Measurements from ENCODE around the gene DEK. TPM values are rescaled to one million over a fixed set of nuclear protein-coding genes. Genes with fewer than 3 reads are reported as not detected.

The DEK gene
- total RNA-seq, 1 experiment from 2014 or later: 204 TPM

- Mint-ChIP-seq H3K27me3 (ENCODE audit: low read depth) (no peaks in the 10 kb centered on the region), H3K4me1 (peaks cover 13% of the 10 kb centered on the region), H3K27ac (no peak overlapping the region), H3K9me3 (peaks cover 5% of the 10 kb centered on the region; the same call in 1 of the 2 replicates), H3K36me3 (no peaks in the 10 kb centered on the region), H3K4me3 (no peak overlapping the region)
- ATAC-seq (no peak), DNase-seq (ENCODE audit: low spot score) (no peak)
- ChIA-PET CTCF (no interaction called here), POLR2A (no interaction called here)
- TF ChIP-seq NFYB (CRISPR knock-in tag; conservative IDR thresholded peaks at IDR 0.05; ENCODE audit: low read depth) (no peak), EMX1 (CRISPR knock-in tag; IDR thresholded peaks at IDR 0.05) (no peak), TEAD1 (CRISPR knock-in tag; IDR thresholded peaks at IDR 0.05) (no peak), ZNF219 (CRISPR knock-in tag; IDR thresholded peaks at IDR 0.05; ENCODE audit: borderline replicate concordance) (no peak), IRF2 (CRISPR knock-in tag; IDR thresholded peaks at IDR 0.05; ENCODE audit: borderline replicate concordance, low read depth) (no peak), FOXP4 (CRISPR knock-in tag; IDR thresholded peaks at IDR 0.05) (no peak), NR2C2 (CRISPR knock-in tag; IDR thresholded peaks at IDR 0.05) (no peak), GTF2I (CRISPR knock-in tag; conservative IDR thresholded peaks at IDR 0.05) (no peak), SP1 (CRISPR knock-in tag; conservative IDR thresholded peaks at IDR 0.05) (no peak), NR1H2 (CRISPR knock-in tag; IDR thresholded peaks at IDR 0.05) (no peak), JAZF1 (CRISPR knock-in tag; IDR thresholded peaks at IDR 0.05) (no peak), ETV6 (CRISPR knock-in tag; IDR thresholded peaks at IDR 0.05) (no peak)
- TF ChIP-seq, protein P1, sequence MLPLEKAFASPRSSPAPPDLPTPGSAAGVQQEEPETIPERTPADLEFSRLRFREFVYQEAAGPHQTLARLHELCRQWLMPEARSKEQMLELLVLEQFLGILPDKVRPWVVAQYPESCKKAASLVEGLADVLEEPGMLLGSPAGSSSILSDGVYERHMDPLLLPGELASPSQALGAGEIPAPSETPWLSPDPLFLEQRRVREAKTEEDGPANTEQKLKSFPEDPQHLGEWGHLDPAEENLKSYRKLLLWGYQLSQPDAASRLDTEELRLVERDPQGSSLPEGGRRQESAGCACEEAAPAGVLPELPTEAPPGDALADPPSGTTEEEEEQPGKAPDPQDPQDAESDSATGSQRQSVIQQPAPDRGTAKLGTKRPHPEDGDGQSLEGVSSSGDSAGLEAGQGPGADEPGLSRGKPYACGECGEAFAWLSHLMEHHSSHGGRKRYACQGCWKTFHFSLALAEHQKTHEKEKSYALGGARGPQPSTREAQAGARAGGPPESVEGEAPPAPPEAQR (CRISPR knock-in tag; IDR thresholded peaks at IDR 0.05): no peak
- TF ChIP-seq, protein P2, sequence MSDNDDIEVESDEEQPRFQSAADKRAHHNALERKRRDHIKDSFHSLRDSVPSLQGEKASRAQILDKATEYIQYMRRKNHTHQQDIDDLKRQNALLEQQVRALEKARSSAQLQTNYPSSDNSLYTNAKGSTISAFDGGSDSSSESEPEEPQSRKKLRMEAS (CRISPR knock-in tag; IDR thresholded peaks at IDR 0.05): no peak
- TF ChIP-seq, protein P3, sequence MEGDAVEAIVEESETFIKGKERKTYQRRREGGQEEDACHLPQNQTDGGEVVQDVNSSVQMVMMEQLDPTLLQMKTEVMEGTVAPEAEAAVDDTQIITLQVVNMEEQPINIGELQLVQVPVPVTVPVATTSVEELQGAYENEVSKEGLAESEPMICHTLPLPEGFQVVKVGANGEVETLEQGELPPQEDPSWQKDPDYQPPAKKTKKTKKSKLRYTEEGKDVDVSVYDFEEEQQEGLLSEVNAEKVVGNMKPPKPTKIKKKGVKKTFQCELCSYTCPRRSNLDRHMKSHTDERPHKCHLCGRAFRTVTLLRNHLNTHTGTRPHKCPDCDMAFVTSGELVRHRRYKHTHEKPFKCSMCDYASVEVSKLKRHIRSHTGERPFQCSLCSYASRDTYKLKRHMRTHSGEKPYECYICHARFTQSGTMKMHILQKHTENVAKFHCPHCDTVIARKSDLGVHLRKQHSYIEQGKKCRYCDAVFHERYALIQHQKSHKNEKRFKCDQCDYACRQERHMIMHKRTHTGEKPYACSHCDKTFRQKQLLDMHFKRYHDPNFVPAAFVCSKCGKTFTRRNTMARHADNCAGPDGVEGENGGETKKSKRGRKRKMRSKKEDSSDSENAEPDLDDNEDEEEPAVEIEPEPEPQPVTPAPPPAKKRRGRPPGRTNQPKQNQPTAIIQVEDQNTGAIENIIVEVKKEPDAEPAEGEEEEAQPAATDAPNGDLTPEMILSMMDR (IDR thresholded peaks at IDR 0.05): no peak
Measured at GRCh38 chr6:18269253-18269652, 4.9 kb upstream of the DEK start.

DNA sequence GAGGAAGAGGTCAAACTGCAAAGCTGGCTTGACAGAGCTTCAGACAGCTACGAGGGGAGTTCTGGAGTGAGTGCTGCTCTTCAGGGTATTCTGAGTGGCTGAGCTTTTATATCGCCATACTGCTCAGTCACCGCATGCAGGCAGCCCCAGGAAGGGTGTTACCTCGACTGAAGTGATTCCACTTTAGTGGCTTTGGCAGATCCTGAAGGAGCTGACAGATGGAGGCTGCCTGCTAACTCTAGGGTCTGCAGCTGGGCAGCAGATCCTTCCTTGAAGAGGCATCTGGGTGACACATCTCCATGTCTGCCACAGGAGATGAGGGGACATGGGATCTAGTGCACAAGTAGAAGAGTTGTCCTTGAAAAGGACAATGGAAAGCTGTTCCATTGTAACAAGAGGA lies 3.7 kb upstream of the DEK start:
- H3K9me3 Mint-ChIP-seq: peaks cover 5% of the 10 kb centered on the region; the same call in 1 of the 2 replicates

More for the DNA sequence above, 3.7 kb upstream of the DEK start:
- POLR2A ChIA-PET: no interaction called here
- TF ChIP-seq, protein P4, sequence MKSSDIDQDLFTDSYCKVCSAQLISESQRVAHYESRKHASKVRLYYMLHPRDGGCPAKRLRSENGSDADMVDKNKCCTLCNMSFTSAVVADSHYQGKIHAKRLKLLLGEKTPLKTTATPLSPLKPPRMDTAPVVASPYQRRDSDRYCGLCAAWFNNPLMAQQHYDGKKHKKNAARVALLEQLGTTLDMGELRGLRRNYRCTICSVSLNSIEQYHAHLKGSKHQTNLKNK (CRISPR knock-in tag; IDR thresholded peaks at IDR 0.05): no peak
- no peak for TF ChIP-seq JUN (CRISPR knock-in tag; IDR thresholded peaks at IDR 0.05)
- TF ChIP-seq MYBL2 (CRISPR knock-in tag; IDR thresholded peaks at IDR 0.05): no peak
- no peak for TF ChIP-seq JAZF1 (CRISPR knock-in tag; IDR thresholded peaks at IDR 0.05)
- no peak for TF ChIP-seq PREB (CRISPR knock-in tag; IDR thresholded peaks at IDR 0.05; ENCODE audit: borderline replicate concordance)
- TF ChIP-seq ATF3 (CRISPR knock-in tag; conservative IDR thresholded peaks at IDR 0.05): no peak
- no peak for TF ChIP-seq NR3C1 (CRISPR knock-in tag; conservative IDR thresholded peaks at IDR 0.05; ENCODE audit: low read depth)
- TF ChIP-seq, protein P5, sequence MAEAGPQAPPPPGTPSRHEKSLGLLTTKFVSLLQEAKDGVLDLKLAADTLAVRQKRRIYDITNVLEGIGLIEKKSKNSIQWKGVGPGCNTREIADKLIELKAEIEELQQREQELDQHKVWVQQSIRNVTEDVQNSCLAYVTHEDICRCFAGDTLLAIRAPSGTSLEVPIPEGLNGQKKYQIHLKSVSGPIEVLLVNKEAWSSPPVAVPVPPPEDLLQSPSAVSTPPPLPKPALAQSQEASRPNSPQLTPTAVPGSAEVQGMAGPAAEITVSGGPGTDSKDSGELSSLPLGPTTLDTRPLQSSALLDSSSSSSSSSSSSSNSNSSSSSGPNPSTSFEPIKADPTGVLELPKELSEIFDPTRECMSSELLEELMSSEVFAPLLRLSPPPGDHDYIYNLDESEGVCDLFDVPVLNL (CRISPR knock-in tag; IDR thresholded peaks at IDR 0.05; ENCODE audit: borderline replicate concordance, low read depth): no peak
- H3K36me3 Mint-ChIP-seq: peaks cover 8% of the 10 kb centered on the region
- H3K4me1 Mint-ChIP-seq: peaks cover 10% of the 10 kb centered on the region
- ATAC-seq: no peak
- H3K4me3 Mint-ChIP-seq: no peak overlapping the region
- no peak for DNase-seq (ENCODE audit: low spot score)
- H3K27ac Mint-ChIP-seq: no peak overlapping the region
- CTCF ChIA-PET: no interaction called here
- H3K27me3 Mint-ChIP-seq (ENCODE audit: low read depth): no peaks in the 10 kb centered on the region
